Psoas muscle (tissue), 8 donors: ENCODE results near the gene CYP4B1. TPM values are rescaled to one million over a fixed set of nuclear protein-coding genes. Genes with fewer than 3 reads are reported as not detected.
A peak's percentile ranks its signal among the peaks of the same experiment; 100 is the strongest.

ENCODE experiments used
- ATAC-seq, 4 donors: fragments of 200-7000 bp; cut with Tn5 transposase; one replicate each; pipeline ENCODE4 v1.9.1; 2020; ENCODE audit warnings: moderate library complexity in 3 of 4, mild to moderate bottlenecking in 2 of 4
- DNase-seq, 2 donors: peaks; one replicate each; pipeline ENCODE4 v3.0.0-alpha.2; 2020
- H3K27ac ChIP-seq: fragments of 200-600 bp; one replicate; pipeline ENCODE4 v1.8.0; 2022
- H3K27me3 ChIP-seq, 3 donors: fragments of 200-600 bp in 1 of 3; one replicate each; pipeline versions ENCODE4 v1.6.1 to v1.8.0; 2013 to 2022; ENCODE audit warnings: low read length in 2 of 3, mild to moderate bottlenecking in 2 of 3, moderate library complexity in 1 of 3; ENCODE audit not compliant: insufficient read depth in 3 of 3
- H3K36me3 ChIP-seq, 2 donors: fragments of 200-600 bp in 1 of 2; one replicate each; pipeline versions ENCODE4 v1.6.1 to v1.8.0; 2013 to 2022; ENCODE audit warnings: low read depth in 1 of 2, mild to moderate bottlenecking in 1 of 2, moderate library complexity in 1 of 2; ENCODE audit not compliant: insufficient read depth in 1 of 2
- H3K4me1 ChIP-seq: fragments of 200-600 bp; one replicate; pipeline ENCODE4 v1.8.0; 2022
- H3K4me3 ChIP-seq: fragments of 200-600 bp; one replicate; pipeline ENCODE4 v1.8.0; 2022; ENCODE audit warnings: mild to moderate bottlenecking
- H3K9me3 ChIP-seq: fragments of 200-600 bp; one replicate; pipeline ENCODE4 v1.8.0; 2022
- CTCF ChIP-seq: fragments of 200-600 bp; IDR thresholded peaks from one replicate; pipeline ENCODE4 v1.8.0; 2022; ENCODE audit warnings: antibody characterized with exemption
- WGBS, 3 donors: extraction: QIAGEN DNeasy Blood & Tissue Kit; methylation state at CpG; one replicate each; pipeline versions ENCODE4 v1.1.6 to v1.1.7; 2013; 5-methylcytosine and 5-hydroxymethylcytosine counted together
- intact Hi-C, 2 donors: fragments of 100-400 bp; cut with DNase I; formaldehyde crosslinking; loops; one replicate each; pipeline versions ENCODE4 v1.11.0 to v1.14.2; 2022
- polyA plus RNA-seq, 3 donors: library from polyadenylated mRNA; stranded (reverse); fragments of 200-250 nt; gene quantifications; one replicate each; pipeline ENCODE4 v1.2.3, GENCODE V29; 2013
- total RNA-seq, 4 donors: library from RNA; stranded (reverse); fragmentation: NEBNext Ultra II Directional in 2 of 4; extraction: Animal tissue kit (Norgen Biotek cat#: 25700) in 2 of 4; gene quantifications; one replicate each; pipeline versions ENCODE4 v1.2.1 to v1.2.4, GENCODE V29; 2021 to 2023
- donor health status: healthy with polysubstance abuse.
- donor health status: DM: no; HTN: no; CAD: no; lungs with moderate emphysema.
- donor health status: Bipolar disorder and iron deficiency.
- donor health status: healthy.
- donor health status: DM: yes; HTN: yes; CAD: no.
- donor health status: DM: no; HTN: no; CAD: no.
- donor health status: DM: no; HTN: no; CAD: no.
- donor health status: DM: yes; HTN: yes; CAD: no.

CYP4B1 gene
- total and polyA plus RNA-seq, 7 donors: 0.15 to 37.4 (median 21.9) TPM

GRCh38 chr1:46800742-46801141 is 1.9 kb downstream of the CYP4B1 start:
- intact Hi-C loops: no loop called here

GRCh38 chr1:46801323-46802055 is 2.6 kb downstream of the CYP4B1 start:
- DNase-seq (no peak), ATAC-seq (no peak)
- WGBS, 3 donors: 74 to 86% (median 80%) methylated on average over 4 to 5 of the region's 5 CpGs
- Histone ChIP-seq H3K36me3 (no peaks in the 10 kb centered on the region), H3K27ac (no peak overlapping the region), H3K4me3 (no peak overlapping the region), H3K27me3 (peaks cover 0 to 5% (median 0%) of the 10 kb centered on the region in 3 donors), H3K4me1 (peaks cover 12% of the 10 kb centered on the region), H3K9me3 (no peaks in the 10 kb centered on the region)
- intact Hi-C loops: no loop called here
- TF ChIP-seq CTCF: no peak

More at GRCh38 chr1:46800742-46801141, 1.9 kb downstream of the CYP4B1 start:
- Histone ChIP-seq H3K4me1 (peaks cover 9% of the 10 kb centered on the region), H3K27ac (no peak overlapping the region), H3K9me3 (no peaks in the 10 kb centered on the region), H3K4me3 (no peak overlapping the region), H3K27me3 (peaks cover 0 to 5% (median 0%) of the 10 kb centered on the region in 3 donors), H3K36me3 (no peaks in the 10 kb centered on the region)
- ATAC-seq (no peak), DNase-seq (no peak)
- WGBS, 3 donors: 58 to 67% (median 63%) methylated on average over 4 of the region's 4 CpGs
- no peak for TF ChIP-seq CTCF

GRCh38 chr1:46802081-46802480 is 3.2 kb downstream of the CYP4B1 start:
- Histone ChIP-seq H3K36me3 (no peaks in the 10 kb centered on the region), H3K9me3 (no peaks in the 10 kb centered on the region), H3K4me3 (no peak overlapping the region), H3K27me3 (peaks cover 0 to 5% (median 0%) of the 10 kb centered on the region in 3 donors), H3K27ac (no peak overlapping the region), H3K4me1 (peaks cover 12% of the 10 kb centered on the region)
- ATAC-seq: no peak
- intact Hi-C loops: no loop called here
- no peak for DNase-seq
- 0 to 53% (median 0%) methylated on average over 1 of the region's 1 CpG for WGBS, 3 donors
- TF ChIP-seq CTCF: no peak

- no peak for TF ChIP-seq CTCF
- Histone ChIP-seq H3K9me3 (no peaks in the 10 kb centered on the region), H3K4me3 (no peak overlapping the region), H3K36me3 (no peaks in the 10 kb centered on the region), H3K4me1 (peaks cover 12% of the 10 kb centered on the region), H3K27ac (peak overlapping the region; percentile 9), H3K27me3 (peaks cover 0 to 5% (median 0%) of the 10 kb centered on the region in 3 donors)
- ATAC-seq: no peak
- no peak for DNase-seq
- intact Hi-C loops: no loop called here
- 73 to 78% (median 77%) methylated on average over 6 of the region's 6 CpGs for WGBS, 3 donors
Measured at GRCh38 chr1:46802901-46803574, 4.2 kb downstream of the CYP4B1 start.
